Measurements from ENCODE around the gene MUS81.

GRCh38 chr11:65849771-65850216 is 10.4 kb upstream of the MUS81 start:
- TF ChIP-seq MAZ (IDR thresholded peaks at IDR 0.05; ENCODE audit: borderline replicate concordance, low read depth, low read length) (no peak), MAFK (IDR thresholded peaks at IDR 0.05; ENCODE audit: low read depth, low read length) (no peak), CTCF (conservative IDR thresholded peaks at IDR 0.05; ENCODE audit: low read depth, low read length) (no peak), RAD21 (IDR thresholded peaks at IDR 0.05; ENCODE audit: low read length) (no peak), CEBPB (IDR thresholded peaks at IDR 0.05; ENCODE audit: low read depth, low read length) (no peak), SMC3 (IDR thresholded peaks at IDR 0.05; ENCODE audit: low read depth, low read length) (no peak), RCOR1 (IDR thresholded peaks at IDR 0.05; ENCODE audit: insufficient replicate concordance, low read length) (no peak), USF2 (IDR thresholded peaks at IDR 0.05; ENCODE audit: low read depth, low read length) (no peak), BHLHE40 (IDR thresholded peaks at IDR 0.05; ENCODE audit: low read depth, low read length) (no peak)

All from IMR-90 (cell line).